Measurements from ENCODE around the gene VPS26C. TPM values are rescaled to one million over a fixed set of nuclear protein-coding genes. Genes with fewer than 3 reads are reported as not detected.

Gene VPS26C
- total RNA-seq, 2 donors from 2014 or later: 68.9 to 69.0 TPM

GRCh38 chr21:37272897-37273296 lies 5.8 kb upstream of the VPS26C start:
- no peak for DNase-seq (ENCODE audit: low spot score in 2 of 2)
- no peak overlapping the region for H3K27ac Mint-ChIP-seq
- H3K36me3 Mint-ChIP-seq: peaks cover 3 to 7% of the 10 kb centered on the region in 2 donors
- no peak for ATAC-seq
- H3K9me3 Mint-ChIP-seq: no peaks in the 10 kb centered on the region

- no peaks in the 10 kb centered on the region for H3K9me3 Mint-ChIP-seq
- ATAC-seq: no peak
- DNase-seq (ENCODE audit: low spot score in 2 of 2): no peak
- no peak overlapping the region for H3K27ac Mint-ChIP-seq
- peaks cover 9 to 13% of the 10 kb centered on the region in 2 donors for H3K36me3 Mint-ChIP-seq
These were observed 3.6 kb upstream of the VPS26C start for GRCh38 chr21:37270576-37271365.

DNA sequence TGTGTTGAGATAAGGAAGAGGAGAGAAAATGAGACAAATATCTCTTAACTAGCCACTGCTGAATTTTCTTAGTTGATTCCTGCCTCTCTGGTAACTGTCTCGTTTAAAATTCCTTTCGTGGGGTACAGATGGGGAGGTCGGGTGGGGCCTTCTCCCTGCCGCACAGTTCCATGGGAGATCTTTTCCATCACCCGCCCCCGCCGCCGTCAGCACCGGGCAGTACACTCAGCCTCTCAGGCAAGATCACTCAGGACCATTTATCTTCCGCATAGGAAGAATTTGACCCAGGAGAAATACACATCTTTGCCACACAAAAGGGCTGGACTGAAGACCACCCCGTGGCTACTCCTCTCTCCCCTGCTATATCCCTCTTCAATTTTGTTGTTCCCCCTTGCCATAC lies 2.3 kb upstream of the VPS26C start:
- DNase-seq (ENCODE audit: low spot score in 2 of 2) (no peak), ATAC-seq (no peak)
- peak overlapping the region; percentile 4 to 98 for H3K27ac Mint-ChIP-seq

DNA sequence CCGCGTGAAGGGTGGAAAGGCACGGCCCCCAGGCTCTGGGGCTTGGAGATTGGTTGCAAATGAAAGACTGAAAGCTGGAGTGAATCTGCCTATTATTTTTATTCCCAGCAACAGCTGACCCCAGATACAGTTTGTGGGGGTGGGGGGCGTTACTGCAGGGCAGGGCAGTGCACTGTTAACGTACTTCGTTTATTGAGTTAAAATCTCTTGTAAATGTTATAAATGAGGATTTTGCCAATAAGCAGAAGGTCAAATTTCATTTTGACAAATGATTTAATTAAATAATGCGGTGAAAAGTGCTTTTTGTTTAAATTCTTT lies 1.0 kb upstream of the VPS26C start:
- ATAC-seq (no peak), DNase-seq (ENCODE audit: low spot score in 2 of 2) (no peak)
- H3K9me3 Mint-ChIP-seq: no peaks in the 10 kb centered on the region
- peak overlapping the region in 1 of 2 donors; percentile 98 for H3K27ac Mint-ChIP-seq
- H3K36me3 Mint-ChIP-seq: peaks cover 9 to 22% of the 10 kb centered on the region in 2 donors

More for the DNA sequence above, 2.3 kb upstream of the VPS26C start:
- Mint-ChIP-seq H3K36me3 (peaks cover 9 to 19% of the 10 kb centered on the region in 2 donors), H3K9me3 (no peaks in the 10 kb centered on the region)

DNA sequence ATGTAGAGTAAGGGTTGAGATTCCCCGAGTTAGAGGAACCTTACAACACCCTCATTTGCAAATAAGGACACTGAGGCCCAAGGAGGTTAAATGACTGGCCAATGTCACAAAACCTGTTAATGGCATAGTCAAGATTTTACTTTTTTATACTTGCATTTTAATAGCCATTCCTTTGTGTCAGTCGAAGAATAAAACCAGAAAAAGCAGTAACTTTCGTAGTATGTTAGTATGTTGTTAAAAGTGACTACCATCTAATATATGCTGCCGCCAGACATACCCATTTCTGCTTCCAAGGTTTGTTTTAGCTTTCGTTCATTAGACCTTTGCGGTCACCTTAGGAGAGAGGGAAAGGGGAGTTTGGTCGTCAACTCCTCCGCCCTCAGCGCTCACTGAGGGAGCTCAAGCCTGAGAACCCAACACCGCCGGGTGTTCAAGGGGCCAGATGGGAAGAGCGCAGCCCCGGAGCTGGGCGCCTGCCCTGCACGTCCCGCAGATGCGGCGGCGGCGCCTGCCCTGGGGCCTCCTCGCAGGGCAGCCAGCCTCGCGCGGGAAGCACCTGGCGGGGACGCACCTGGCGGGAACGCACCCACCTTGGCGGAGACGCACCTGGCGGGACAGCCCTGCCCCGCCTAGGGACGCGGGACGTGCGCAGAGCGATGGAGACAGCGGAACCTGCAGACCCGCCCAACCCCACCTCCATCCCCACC lies 466 bp downstream of the VPS26C start:
- DNase-seq (ENCODE audit: low spot score in 2 of 2): no peak
- Mint-ChIP-seq H3K9me3 (no peaks in the 10 kb centered on the region), H3K27ac (peak overlapping the region; percentile 94 to 98), H3K36me3 (peaks cover 9 to 22% of the 10 kb centered on the region in 2 donors)
- ATAC-seq: peak; percentile 3 to 9

GRCh38 chr21:37264808-37265207 lies 2.3 kb downstream of the VPS26C start:
- H3K9me3 Mint-ChIP-seq: no peaks in the 10 kb centered on the region
- ATAC-seq: no peak
- no peak for DNase-seq (ENCODE audit: low spot score in 2 of 2)
- peaks cover 9 to 20% of the 10 kb centered on the region in 2 donors for H3K36me3 Mint-ChIP-seq
- H3K27ac Mint-ChIP-seq: no peak overlapping the region

DNA sequence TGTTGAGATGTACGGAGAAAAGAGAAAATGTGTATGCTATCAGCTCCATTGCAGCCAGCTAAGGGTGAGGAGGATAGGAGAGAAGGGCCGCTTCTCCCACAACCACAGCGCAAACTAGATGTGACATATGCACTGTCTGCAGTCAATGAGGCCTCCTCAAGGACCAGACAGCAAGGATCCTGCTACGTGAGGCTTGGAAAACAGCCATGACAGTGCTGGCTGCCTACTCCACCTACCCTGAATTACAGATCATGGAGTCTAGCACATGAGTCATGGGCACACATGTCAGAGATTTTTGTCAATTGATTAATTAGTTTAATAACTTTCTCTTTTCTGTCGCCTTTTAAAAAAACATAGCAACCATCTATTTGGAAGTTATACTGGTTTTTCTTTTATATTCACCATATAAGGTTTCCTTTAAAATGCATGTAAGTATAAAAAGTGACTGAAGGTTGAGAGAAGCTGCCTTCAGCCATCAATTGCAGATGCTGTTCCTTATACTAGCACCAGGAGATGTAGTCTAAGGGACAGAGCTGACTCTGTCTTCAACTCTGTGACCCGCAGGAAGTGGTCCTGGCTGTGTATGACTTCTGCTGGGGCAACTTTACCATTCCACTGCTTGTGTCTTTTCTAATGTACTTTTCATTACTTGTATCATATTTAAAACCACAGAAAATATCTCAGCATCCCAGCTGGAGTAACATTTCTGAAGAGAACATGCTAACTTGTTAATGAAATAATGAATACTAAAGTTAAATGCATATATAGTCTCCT lies 3.1 kb downstream of the VPS26C start:
- no peak for ATAC-seq
- H3K36me3 Mint-ChIP-seq: peaks cover 9 to 15% of the 10 kb centered on the region in 2 donors
- no peaks in the 10 kb centered on the region for H3K9me3 Mint-ChIP-seq
- no peak for DNase-seq (ENCODE audit: low spot score in 2 of 2)
- no peak overlapping the region for H3K27ac Mint-ChIP-seq

DNA sequence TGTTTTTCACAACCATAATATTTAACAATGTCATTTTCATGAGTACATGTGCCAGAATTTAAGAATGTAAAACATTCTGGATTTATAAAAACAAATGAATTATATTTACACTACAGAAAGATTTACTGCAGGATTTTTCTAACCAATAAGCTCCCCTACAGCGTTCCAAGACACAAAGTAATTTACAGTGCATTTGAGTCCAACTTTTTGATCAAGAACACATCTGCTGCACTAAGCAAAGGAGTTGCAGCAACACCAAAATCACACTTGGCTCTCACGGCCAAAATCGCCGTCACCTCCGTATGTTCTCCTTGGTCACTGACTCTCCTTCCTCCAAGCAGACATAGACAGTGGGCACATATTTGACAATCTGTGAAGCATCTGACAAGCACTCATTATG lies 7.7 kb downstream of the VPS26C start:
- Mint-ChIP-seq H3K9me3 (no peaks in the 10 kb centered on the region), H3K27ac (no peak overlapping the region), H3K36me3 (peaks cover 8 to 9% of the 10 kb centered on the region in 2 donors)
- no peak for DNase-seq (ENCODE audit: low spot score in 2 of 2)
- ATAC-seq: no peak

- Mint-ChIP-seq H3K9me3 (no peaks in the 10 kb centered on the region), H3K36me3 (peaks cover 8 to 12% of the 10 kb centered on the region in 2 donors), H3K27ac (peak overlapping the region; percentile 91 to 95)
- DNase-seq (ENCODE audit: low spot score in 2 of 2) (peak; percentile 70 to 86), ATAC-seq (peak; percentile 81 to 92)
These were observed 8.9 kb downstream of the VPS26C start for GRCh38 chr21:37257967-37258877.

GRCh38 chr21:37257511-37257966 lies 9.6 kb downstream of the VPS26C start:
- no peaks in the 10 kb centered on the region for H3K9me3 Mint-ChIP-seq
- ATAC-seq (peak; percentile 59 to 60), DNase-seq (ENCODE audit: low spot score in 2 of 2) (peak in 1 of 2 donors; percentile 20)
- peak overlapping the region; percentile 91 to 95 for H3K27ac Mint-ChIP-seq
- peaks cover 8 to 12% of the 10 kb centered on the region in 2 donors for H3K36me3 Mint-ChIP-seq

DNA sequence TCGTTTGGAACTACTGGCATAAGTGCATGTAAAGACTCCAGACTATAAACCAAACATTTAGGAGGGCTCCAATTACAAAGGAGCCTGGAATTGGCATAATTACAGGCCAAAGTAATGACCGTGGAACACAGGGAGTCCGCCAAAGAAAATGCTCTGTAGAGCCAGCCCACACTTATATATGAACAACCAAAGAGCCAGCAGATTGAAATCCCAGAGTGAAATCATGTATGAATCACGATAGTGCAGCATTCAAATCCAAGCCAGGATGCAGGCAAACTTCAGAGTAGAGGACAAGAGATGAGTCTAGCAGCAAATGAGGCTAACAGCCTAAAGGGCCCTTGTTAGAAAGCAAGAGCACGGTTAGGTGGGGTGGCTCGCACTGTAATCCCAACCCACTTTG lies 13.1 kb downstream of the VPS26C start:
- ATAC-seq (no peak), DNase-seq (ENCODE audit: low spot score in 2 of 2) (no peak)
- Mint-ChIP-seq H3K9me3 (no peaks in the 10 kb centered on the region), H3K27ac (no peak overlapping the region), H3K36me3 (peaks cover 8 to 12% of the 10 kb centered on the region in 2 donors)

DNA sequence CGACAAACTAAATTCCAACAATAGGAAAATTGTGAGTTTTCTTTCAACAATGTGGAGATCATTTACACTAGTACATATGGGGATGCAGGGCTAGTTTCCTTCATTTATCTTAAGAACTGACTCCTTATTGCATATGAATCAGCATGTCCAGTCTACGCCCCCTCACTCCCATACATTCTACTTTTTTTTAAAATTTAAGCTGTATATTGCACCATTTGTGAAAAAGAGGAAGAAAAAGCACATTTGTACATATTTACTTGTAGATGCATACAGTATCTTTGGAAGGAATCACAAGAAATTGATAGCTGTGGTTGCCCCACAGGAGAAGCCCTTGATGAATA lies 15.9 kb downstream of the VPS26C start:
- ATAC-seq (no peak), DNase-seq (ENCODE audit: low spot score in 2 of 2) (no peak)
- Mint-ChIP-seq H3K27ac (no peak overlapping the region), H3K9me3 (no peaks in the 10 kb centered on the region), H3K36me3 (peaks cover 0 to 5% of the 10 kb centered on the region in 2 donors)

DNA sequence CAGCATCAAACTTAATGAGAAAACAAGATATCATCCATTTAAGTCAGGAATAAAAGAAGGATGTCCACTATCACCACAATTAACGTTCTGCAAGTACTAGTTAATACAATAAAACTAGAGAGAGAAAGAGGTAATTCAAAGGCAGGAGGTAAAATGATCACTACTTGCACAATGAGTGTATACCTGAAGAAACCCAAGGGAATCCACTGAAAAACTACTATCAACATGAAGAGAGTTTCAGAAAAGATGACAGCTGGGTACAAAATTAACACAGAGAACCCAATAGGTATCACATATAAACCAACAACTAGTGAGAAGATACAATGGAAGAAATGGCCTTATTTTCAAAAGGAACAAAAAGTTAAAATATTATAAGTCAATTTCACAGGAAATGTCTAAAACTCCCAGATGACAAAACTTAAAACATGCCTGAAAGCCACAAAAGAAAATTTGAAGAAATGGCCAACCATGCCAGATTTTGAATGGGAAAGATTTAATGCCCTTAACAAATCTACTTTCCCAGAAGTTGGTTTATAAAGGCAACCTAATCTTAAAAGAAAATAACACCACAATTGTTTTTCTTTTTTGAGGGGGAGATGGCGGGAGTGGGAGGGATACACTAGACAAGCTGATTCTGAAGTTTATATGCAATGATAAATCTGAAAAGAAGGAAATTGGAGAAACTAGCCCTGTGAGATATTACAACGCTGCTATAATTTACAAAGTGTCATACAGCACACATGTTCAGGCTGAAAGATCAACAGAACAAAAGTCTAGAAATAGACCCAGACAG lies 17.8 kb downstream of the VPS26C start:
- ATAC-seq: peak in 1 of 2 donors; percentile 37

GRCh38 chr21:37248298-37248697 lies 18.8 kb downstream of the VPS26C start:
- Mint-ChIP-seq H3K27ac (no peak overlapping the region), H3K9me3 (no peaks in the 10 kb centered on the region), H3K36me3 (peaks cover 0 to 13% of the 10 kb centered on the region in 2 donors)
- DNase-seq (ENCODE audit: low spot score in 2 of 2): no peak
- ATAC-seq: no peak

More for the DNA sequence above, 17.8 kb downstream of the VPS26C start:
- Mint-ChIP-seq H3K27ac (no peak overlapping the region), H3K36me3 (peaks cover 0 to 14% of the 10 kb centered on the region in 2 donors), H3K9me3 (no peaks in the 10 kb centered on the region)
- DNase-seq (ENCODE audit: low spot score in 2 of 2): no peak

DNA sequence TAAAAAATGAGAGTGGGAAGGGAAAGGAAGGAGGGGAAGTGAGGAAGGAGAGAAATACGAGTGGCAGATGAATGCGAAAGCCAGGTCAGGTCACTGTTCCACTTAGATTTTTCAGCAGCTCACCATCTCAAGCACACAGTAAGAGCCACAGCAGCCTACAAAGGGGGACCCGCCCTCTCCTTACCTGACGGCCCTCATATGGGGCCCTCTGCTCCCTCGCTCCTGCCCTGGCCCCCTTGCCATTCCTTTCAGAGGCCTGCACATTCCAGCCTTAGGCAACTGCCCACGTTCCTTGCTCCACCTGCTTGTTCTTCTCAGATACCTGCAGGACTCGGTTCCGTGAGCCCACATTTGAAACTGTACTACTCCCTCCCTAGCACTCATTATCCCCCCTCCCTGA lies 22.0 kb downstream of the VPS26C start:
- H3K36me3 Mint-ChIP-seq: peaks cover 0 to 30% of the 10 kb centered on the region in 2 donors
- DNase-seq (ENCODE audit: low spot score in 2 of 2) (no peak), ATAC-seq (no peak)
- H3K9me3 Mint-ChIP-seq: no peaks in the 10 kb centered on the region
- peak overlapping the region; percentile 81 to 83 for H3K27ac Mint-ChIP-seq

All from activated naive CD4-positive, alpha-beta T cell treated with anti-CD3 and anti-CD28 coated beads, Interleukin-2, amount 50 U/mL, for 72 hours (primary cell).